H9 (cell line): ENCODE measurements around the gene CMTM5. TPM values are rescaled to one million over a fixed set of nuclear protein-coding genes. Genes with fewer than 3 reads are reported as not detected.

Experiments used
- DNase-seq: peaks from one replicate; pipeline ENCODE4 v3.0.0-alpha.2; 2017
- H2AFZ ChIP-seq: one replicate; pipeline ENCODE4 v1.6.1; 2013; ENCODE audit warnings: mild to moderate bottlenecking, low read length, control low read depth, moderate library complexity
- H2AK5ac ChIP-seq: 2 replicates; pipeline ENCODE4 v1.6.1; 2013; ENCODE audit warnings: low read length, control low read depth, mixed read lengths; ENCODE audit not compliant: insufficient read length
- H2BK120ac ChIP-seq: one replicate; pipeline ENCODE4 v1.6.1; 2013; ENCODE audit warnings: low read depth, mild to moderate bottlenecking, low read length, control low read depth, inconsistent platforms; ENCODE audit not compliant: poor library complexity, severe bottlenecking
- H2BK12ac ChIP-seq: 2 replicates; pipeline ENCODE4 v1.6.1; 2013; ENCODE audit warnings: low read length, control low read depth, mixed read lengths, low read depth; ENCODE audit not compliant: insufficient read length
- H2BK15ac ChIP-seq: 2 replicates; pipeline ENCODE4 v1.6.1; 2013; ENCODE audit warnings: low read depth, low read length, control low read depth
- H2BK20ac ChIP-seq: one replicate; pipeline ENCODE4 v1.6.1; 2013; ENCODE audit warnings: low read depth, mild to moderate bottlenecking, low read length, control low read depth, inconsistent platforms; ENCODE audit not compliant: poor library complexity, severe bottlenecking
- H2BK5ac ChIP-seq: 2 replicates; pipeline ENCODE4 v1.6.1; 2013; ENCODE audit warnings: low read length, control low read depth, mixed read lengths; ENCODE audit not compliant: insufficient read length
- H3K14ac ChIP-seq: 2 replicates; pipeline ENCODE4 v1.6.1; 2013; ENCODE audit warnings: low read length, control low read depth; ENCODE audit not compliant: insufficient read depth
- H3K18ac ChIP-seq: 2 replicates; pipeline ENCODE4 v1.6.1; 2013; ENCODE audit warnings: low read depth, mild to moderate bottlenecking, mixed read lengths, low read length, control low read depth; ENCODE audit not compliant: insufficient read length
- H3K23ac ChIP-seq: 2 replicates; pipeline ENCODE4 v1.6.1; 2013; ENCODE audit warnings: low read length, control low read depth, mixed read lengths, low read depth; ENCODE audit not compliant: insufficient read length
- H3K23me2 ChIP-seq: 2 replicates; pipeline ENCODE4 v1.6.1; 2013; ENCODE audit warnings: low read depth, mild to moderate bottlenecking, mixed read lengths, low read length, control low read depth; ENCODE audit not compliant: insufficient read length, poor library complexity, severe bottlenecking
- H3K27ac ChIP-seq: 2 replicates; pipeline ENCODE4 v1.5.1; 2013; ENCODE audit warnings: low read length, control low read depth, mixed read lengths, low read depth; ENCODE audit not compliant: insufficient read length
- H3K27me3 ChIP-seq: 2 replicates; pipeline ENCODE4 v1.6.1; 2013; ENCODE audit warnings: low read length, control low read depth, inconsistent platforms; ENCODE audit not compliant: insufficient read depth
- H3K4ac ChIP-seq: 2 replicates; pipeline ENCODE4 v1.6.1; 2013; ENCODE audit warnings: low read depth, mild to moderate bottlenecking, control low read depth, inconsistent platforms, low read length, moderate library complexity
- H3K4me1 ChIP-seq: 2 replicates; pipeline ENCODE4 v1.6.1; 2013; ENCODE audit warnings: low read length, control low read depth, inconsistent platforms; ENCODE audit not compliant: insufficient read depth
- H3K4me2 ChIP-seq: 2 replicates; pipeline ENCODE4 v1.6.1; 2013; ENCODE audit warnings: low read length, control low read depth, mixed read lengths; ENCODE audit not compliant: insufficient read length, insufficient read depth
- H3K56ac ChIP-seq: 2 replicates; pipeline ENCODE4 v1.6.1; 2013; ENCODE audit warnings: low read depth, mild to moderate bottlenecking, mixed read lengths, low read length, control low read depth; ENCODE audit not compliant: insufficient read length
- H3K79me1 ChIP-seq: 2 replicates; pipeline ENCODE4 v1.6.1; 2013; ENCODE audit warnings: low read depth, mild to moderate bottlenecking, moderate library complexity, low read length, control low read depth, inconsistent platforms; ENCODE audit not compliant: insufficient read depth, poor library complexity, severe bottlenecking
- H3K79me2 ChIP-seq: 2 replicates; pipeline ENCODE4 v1.6.1; 2013; ENCODE audit warnings: low read length, control low read depth, inconsistent platforms; ENCODE audit not compliant: insufficient read depth
- H3K9ac ChIP-seq: 2 replicates; pipeline ENCODE4 v1.6.1; 2013; ENCODE audit warnings: low read length, control low read depth, mixed read lengths; ENCODE audit not compliant: insufficient read length; ENCODE audit errors: extremely low read depth
- H3K9me3 ChIP-seq: one replicate; pipeline ENCODE4 v1.6.1; 2013; ENCODE audit warnings: low read depth, low read length, inconsistent platforms; ENCODE audit not compliant: control insufficient read depth
- H3T11ph ChIP-seq: one replicate; pipeline ENCODE4 v1.6.1; 2013; ENCODE audit warnings: mild to moderate bottlenecking, low read length, control low read depth, inconsistent platforms
- H4K20me1 ChIP-seq: one replicate; pipeline ENCODE4 v1.6.1; 2013; ENCODE audit not compliant: control insufficient read depth, insufficient read length, insufficient read depth
- H4K5ac ChIP-seq: 2 replicates; pipeline ENCODE4 v1.6.1; 2013; ENCODE audit warnings: low read depth, mild to moderate bottlenecking, mixed read lengths, low read length, control low read depth; ENCODE audit not compliant: insufficient read length
- H4K8ac ChIP-seq: replicated peaks from 2 replicates; pipeline ENCODE4 v1.6.1; 2013; ENCODE audit warnings: low read length, control low read depth, mixed read lengths, low read depth; ENCODE audit not compliant: insufficient read length
- H4K91ac ChIP-seq: 2 replicates; pipeline ENCODE4 v1.6.1; 2013; ENCODE audit warnings: low read depth, mild to moderate bottlenecking, moderate library complexity, mixed read lengths, low read length, control low read depth; ENCODE audit not compliant: insufficient read length
- H3K27ac Mint-ChIP-seq, 3 experiments: 2 replicates in 2 of 3; 3 replicates in 1 of 3; pipeline ENCODE4 v1.8.0; 2020 to 2021; ENCODE audit warnings: mixed read lengths in 3 of 3, mild to moderate bottlenecking in 1 of 3, moderate library complexity in 1 of 3
- H3K27me3 Mint-ChIP-seq: 2 replicates; pipeline ENCODE4 v1.8.0; 2021; ENCODE audit warnings: low read depth, mild to moderate bottlenecking, moderate library complexity, mixed read lengths
- H3K36me3 Mint-ChIP-seq, 3 experiments: 2 replicates in 2 of 3; 3 replicates in 1 of 3; pipeline ENCODE4 v1.8.0; 2020 to 2021; ENCODE audit warnings: low read depth in 3 of 3, mixed read lengths in 3 of 3; ENCODE audit not compliant: insufficient read depth in 1 of 3
- H3K4me1 Mint-ChIP-seq, 2 experiments: 2 replicates each; pipeline ENCODE4 v1.8.0; 2020; ENCODE audit warnings: mixed read lengths in 2 of 2
- H3K4me3 Mint-ChIP-seq, 2 experiments: 2 replicates in 1 of 2; 3 replicates in 1 of 2; pipeline ENCODE4 v1.8.0; 2020 to 2021; ENCODE audit warnings: mild to moderate bottlenecking in 2 of 2, mixed read lengths in 2 of 2, moderate library complexity in 1 of 2
- H3K9me3 Mint-ChIP-seq, 2 experiments: 2 replicates in 1 of 2; 3 replicates in 1 of 2; pipeline ENCODE4 v1.8.0; 2020; ENCODE audit warnings: mild to moderate bottlenecking in 2 of 2, mixed read lengths in 2 of 2, moderate library complexity in 1 of 2
- CTCF ChIP-seq: fragments of 200-600 bp; sonication (generic); conservative IDR thresholded peaks from 3 replicates; pipeline ENCODE4 v1.8.0; 2021; ENCODE audit warnings: antibody characterized with exemption, mild to moderate bottlenecking
- WGBS: extraction: QIAGEN DNeasy Blood & Tissue Kit; methylation state at CpG from one replicate; pipeline ENCODE4 v1.1.7; 2013; ENCODE audit warnings: missing lambda C conversion rate, low lambda C conversion rate, mixed read lengths; ENCODE audit not compliant: insufficient read length; ENCODE audit errors: extremely low coverage; 5-methylcytosine and 5-hydroxymethylcytosine counted together
- total RNA-seq: library from RNA; stranded (reverse); gene quantifications from 2 replicates; pipeline ENCODE4 v1.2.1, GENCODE V29; 2021

CMTM5 gene
- total RNA-seq, 1 experiment from 2014 or later = not detected

DNA sequence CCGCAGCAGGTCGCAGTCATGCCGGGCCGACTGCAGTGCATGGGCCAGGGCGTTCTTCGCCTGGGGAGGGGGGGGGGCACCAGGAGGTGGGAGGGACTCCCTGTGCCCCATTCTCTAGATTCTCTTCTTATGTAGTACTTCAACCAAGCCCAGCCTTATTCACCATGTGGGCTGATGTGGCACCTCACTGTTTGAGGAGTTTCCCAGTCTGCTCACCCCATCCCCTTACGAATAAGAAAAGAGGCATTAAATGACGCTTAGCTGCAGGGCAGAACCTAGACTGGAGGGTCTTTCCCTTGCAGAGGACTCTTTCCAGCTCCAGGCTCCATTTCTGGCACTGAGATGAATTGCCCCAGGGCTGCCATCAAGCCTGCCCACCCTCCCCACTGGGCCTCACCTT, 12.2 kb downstream of the CMTM5 start:
- Histone ChIP-seq H3T11ph (no peak overlapping the region), H2BK20ac (no peak overlapping the region), H3K18ac (no peak overlapping the region), H2AFZ (no peak overlapping the region), H3K14ac (no peak overlapping the region), H3K56ac (no peak overlapping the region), H3K23me2 (no peaks in the 10 kb centered on the region), H3K27me3 (no peaks in the 10 kb centered on the region), H3K27ac (no peak overlapping the region), H2BK120ac (no peak overlapping the region), H3K4me2 (no peak overlapping the region), H4K5ac (no peak overlapping the region), H4K20me1 (no peaks in the 10 kb centered on the region), H2BK5ac (no peak overlapping the region), H2AK5ac (no peak overlapping the region), H4K8ac (no peak overlapping the region), H3K23ac (no peak overlapping the region), H2BK15ac (no peak overlapping the region), H3K79me2 (no peaks in the 10 kb centered on the region), H3K4ac (no peak overlapping the region), H2BK12ac (no peak overlapping the region), H3K9ac (no peak overlapping the region), H3K79me1 (no peaks in the 10 kb centered on the region), H3K4me1 (peaks cover 3% of the 10 kb centered on the region; the same call in 1 of the 2 replicates), H4K91ac (no peak overlapping the region), H3K9me3 (no peaks in the 10 kb centered on the region)
- H3K36me3 Mint-ChIP-seq = no peaks in the 10 kb centered on the region; a peak in 1 of 7 replicates
- H3K9me3 Mint-ChIP-seq = 0 out of 5 replicates have a peak, but pooled peaks cover 0 to 3% of the 10 kb centered on the region in 2 experiments
- H3K4me3 Mint-ChIP-seq = no peak overlapping the region
- peaks cover 52% of the 10 kb centered on the region for H3K27me3 Mint-ChIP-seq
- no CpG with 5 or more reads among the region's 8 CpGs for WGBS
- peaks cover 16 to 17% of the 10 kb centered on the region in 2 experiments for H3K4me1 Mint-ChIP-seq
- no peak for DNase-seq
- TF ChIP-seq CTCF = no peak
- peak overlapping the region in 1 of 3 experiments; percentile 73; a peak in 1 of 7 replicates for H3K27ac Mint-ChIP-seq
